Right lobe of liver (tissue), 4 donors: ENCODE results near the gene METTL6.

ENCODE experiments used
- POLR2A ChIP-seq: fragments of 450-650 bp; IDR thresholded peaks from one replicate; pipeline ENCODE4 v1.6.1; 2017; ENCODE audit warnings: antibody characterized with exemption, mild to moderate bottlenecking
- TF ChIP-seq, protein P1 (sequence below), 4 donors: fragments of 200-600 bp in 3 of 4; fragments of 450-650 bp in 1 of 4; IDR thresholded peaks; one replicate each; pipeline versions ENCODE4 v1.5.1 to v1.8.0; 2016 to 2022; ENCODE audit warnings: antibody characterized with exemption in 4 of 4, mild to moderate bottlenecking in 2 of 4
- donor health status: DM: no; HTN: no; CAD: no.
- donor health status: DM: no; HTN: no; CAD: no.
- donor health status: DM: no; HTN: yes; CAD: no.

- TF ChIP-seq, protein P1, sequence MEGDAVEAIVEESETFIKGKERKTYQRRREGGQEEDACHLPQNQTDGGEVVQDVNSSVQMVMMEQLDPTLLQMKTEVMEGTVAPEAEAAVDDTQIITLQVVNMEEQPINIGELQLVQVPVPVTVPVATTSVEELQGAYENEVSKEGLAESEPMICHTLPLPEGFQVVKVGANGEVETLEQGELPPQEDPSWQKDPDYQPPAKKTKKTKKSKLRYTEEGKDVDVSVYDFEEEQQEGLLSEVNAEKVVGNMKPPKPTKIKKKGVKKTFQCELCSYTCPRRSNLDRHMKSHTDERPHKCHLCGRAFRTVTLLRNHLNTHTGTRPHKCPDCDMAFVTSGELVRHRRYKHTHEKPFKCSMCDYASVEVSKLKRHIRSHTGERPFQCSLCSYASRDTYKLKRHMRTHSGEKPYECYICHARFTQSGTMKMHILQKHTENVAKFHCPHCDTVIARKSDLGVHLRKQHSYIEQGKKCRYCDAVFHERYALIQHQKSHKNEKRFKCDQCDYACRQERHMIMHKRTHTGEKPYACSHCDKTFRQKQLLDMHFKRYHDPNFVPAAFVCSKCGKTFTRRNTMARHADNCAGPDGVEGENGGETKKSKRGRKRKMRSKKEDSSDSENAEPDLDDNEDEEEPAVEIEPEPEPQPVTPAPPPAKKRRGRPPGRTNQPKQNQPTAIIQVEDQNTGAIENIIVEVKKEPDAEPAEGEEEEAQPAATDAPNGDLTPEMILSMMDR (IDR thresholded peaks at IDR 0.05), result no peak
- TF ChIP-seq POLR2A, result no peak
Measured at GRCh38 chr3:15403495-15403894, 23.8 kb downstream of the METTL6 start.
